HepG2 (cell line): ENCODE measurements around the gene ATP8A2. TPM values are rescaled to one million over a fixed set of nuclear protein-coding genes. Genes with fewer than 3 reads are reported as not detected.

ENCODE experiments used
- ATAC-seq: fragments of 200-7000 bp; cut with Tn5 transposase; 3 replicates; pipeline ENCODE4 v1.9.1; 2020; ENCODE audit warnings: mild to moderate bottlenecking, moderate library complexity
- BruUV-seq: library from RNA; stranded (reverse); fragments of 400-500 nt; replicated peaks from 2 replicates; lab custom pipeline; 2021; lab: Mats Ljungman, UMichigan
- CTCF ChIA-PET: fragments of 300-600 bp; formaldehyde crosslinking; extraction: SDS; loops from one replicate; lab custom pipeline; 2021; ENCODE audit warnings: low total read pairs, inconsistent platforms, low intra/inter-chr PET ratio; lab: Yijun Ruan, JAX
- POLR2A ChIA-PET: fragments of 350-600 bp; sonication (Branson Sonifier 250); formaldehyde crosslinking; loops from one replicate; lab custom pipeline; 2020; ENCODE audit warnings: antibody characterized with exemption, inconsistent platforms; lab: Yijun Ruan, JAX
- DNase-seq: peaks from one replicate; pipeline ENCODE4 v3.0.0-alpha.2; 2015; ENCODE audit warnings: low spot score
- FAIRE-seq: peaks from 3 replicates; lab custom pipeline; 2011; peaks lifted over from hg19 to GRCh38; lab: Jason Lieb, UNC
- H2AFZ ChIP-seq: one replicate; pipeline ENCODE4 v1.6.1; 2011; ENCODE audit warnings: low read length, inconsistent platforms
- H3K27ac ChIP-seq: fragments of 300-600 bp; 3 replicates; pipeline ENCODE4 v1.8.0; 2011; ENCODE audit warnings: mixed run types, mild to moderate bottlenecking, mixed read lengths, low read length, inconsistent platforms; ENCODE audit not compliant: insufficient read depth; ENCODE audit errors: extremely low read length
- H3K27me3 ChIP-seq, 2 experiments: fragments of 200-600 bp in 1 of 2; 2 replicates in 1 of 2; 3 replicates in 1 of 2; pipeline versions ENCODE4 v1.6.0 to v1.8.0; 2011; ENCODE audit warnings: low read length in 2 of 2, mild to moderate bottlenecking in 2 of 2, moderate library complexity in 2 of 2, inconsistent platforms in 1 of 2; ENCODE audit not compliant: insufficient read depth in 2 of 2, control insufficient read depth in 1 of 2
- H3K36me3 ChIP-seq, 2 experiments: fragments of 200-600 bp in 1 of 2; replicated peaks in 1 of 2; 2 replicates in 1 of 2; 3 replicates in 1 of 2; pipeline versions ENCODE4 v1.5.1 to v1.8.0; 2011; ENCODE audit warnings: low read length in 2 of 2, inconsistent platforms in 1 of 2; ENCODE audit not compliant: insufficient read depth in 2 of 2, control insufficient read depth in 1 of 2
- H3K4me1 ChIP-seq: 2 replicates; pipeline ENCODE4 v1.5.1; 2012; ENCODE audit warnings: low read length, inconsistent platforms; ENCODE audit not compliant: insufficient read depth
- H3K4me2 ChIP-seq: 2 replicates; pipeline ENCODE4 v1.6.0; 2011; ENCODE audit warnings: low read depth, low read length, inconsistent platforms
- H3K4me3 ChIP-seq, 3 experiments: fragments of 200-600 bp in 1 of 3; sonication (generic), shearing (Covaris generic) in 1 of 3; replicated peaks in 1 of 3; 2 replicates each; pipeline ENCODE4 v1.5.1; 2011 to 2016; ENCODE audit warnings: low read length in 3 of 3, inconsistent platforms in 2 of 3, low read depth in 2 of 3, mild to moderate bottlenecking in 2 of 3, control low read depth in 1 of 3, mixed read lengths in 1 of 3; ENCODE audit not compliant: insufficient read depth in 1 of 3
- H3K79me2 ChIP-seq: one replicate; pipeline ENCODE4 v1.6.1; 2011; ENCODE audit warnings: low read length, inconsistent platforms; ENCODE audit not compliant: insufficient read depth
- H3K9ac ChIP-seq: 2 replicates; pipeline ENCODE4 v1.6.0; 2011; ENCODE audit warnings: mild to moderate bottlenecking, low read depth, low read length, inconsistent platforms; ENCODE audit not compliant: insufficient read depth
- H3K9me3 ChIP-seq: 2 replicates; pipeline ENCODE4 v1.5.1; 2012; ENCODE audit warnings: mild to moderate bottlenecking, low read length
- H4K20me1 ChIP-seq: 2 replicates; pipeline ENCODE4 v1.6.0; 2011; ENCODE audit warnings: inconsistent platforms, mild to moderate bottlenecking, low read length, moderate library complexity; ENCODE audit not compliant: insufficient read depth
- ERF ChIP-seq: IDR thresholded peaks from 2 replicates; pipeline ENCODE4 v1.6.1; 2018; ENCODE audit warnings: missing biosample characterization, missing genetic modification reagents
- HNF1A ChIP-seq, 2 experiments: sonication (generic) in 1 of 2; formaldehyde crosslinking in 1 of 2; IDR thresholded peaks; 2 replicates each; pipeline versions ENCODE4 v1.4.0 to v1.6.1; 2016 to 2020; ENCODE audit warnings: borderline replicate concordance in 1 of 2, low read depth in 1 of 2, mild to moderate bottlenecking in 1 of 2, missing genetic modification reagents in 1 of 2
- PPARG ChIP-seq: conservative IDR thresholded peaks from 2 replicates; pipeline ENCODE4 v1.6.1; 2016; ENCODE audit warnings: missing biosample characterization, missing genetic modification reagents
- ZNF18 ChIP-seq: sonication (generic); formaldehyde crosslinking; IDR thresholded peaks from 2 replicates; pipeline ENCODE4 v1.8.0; 2022; ENCODE audit warnings: mild to moderate bottlenecking, missing genetic modification reagents; ENCODE audit not compliant: insufficient replicate concordance
- ZNF530 ChIP-seq: sonication (generic); formaldehyde crosslinking; IDR thresholded peaks from 2 replicates; pipeline ENCODE4 v1.5.0; 2020; ENCODE audit warnings: low read depth, mild to moderate bottlenecking, missing genetic modification reagents
- WGBS: methylation state at CpG from one replicate; pipeline ENCODE4 v1.1.6; 2017; ENCODE audit warnings: low lambda C conversion rate; 5-methylcytosine and 5-hydroxymethylcytosine counted together
- in situ Hi-C: cut with HindIII; loops from 2 replicates; pipeline ENCODE4 v1.10.0; 2017; ENCODE audit warnings: low pct_unique_long_range_greater_than_20kb; ENCODE audit not compliant: extremely low pct_ligation_motif_present
- intact Hi-C: fragments of 100-400 bp; cut with micrococcal nuclease; formaldehyde crosslinking; loops from one replicate; pipeline ENCODE4 v1.10.0; 2022; ENCODE audit not compliant: unreplicated experiment
- polyA plus RNA-seq, 8 experiments: library from polyadenylated mRNA; depleted of rRNA in 3 of 8; stranded (reverse) in 7 of 8; unstranded in 1 of 8; fragments of >200 nt; fragmentation: Illumina TruSeq in 4 of 8; extraction: Trizol in 4 of 8; gene quantifications; 2 replicates each; pipeline versions ENCODE4 v1.2.1 to v1.2.3, GENCODE V29; 2011 to 2016; ENCODE audit warnings: low read depth in 4 of 8, missing spikeins in 1 of 8, mixed read lengths in 1 of 8; ENCODE audit not compliant: insufficient read depth in 1 of 8
- total RNA-seq, 5 experiments: library from RNA; depleted of rRNA; stranded (reverse); fragments of >200 nt; fragmentation: Illumina TruSeq; extraction: Trizol; gene quantifications; 2 replicates each; pipeline ENCODE4 v1.2.3, GENCODE V29; 2016; ENCODE audit warnings: low read depth in 1 of 5

Gene ATP8A2
- total and polyA plus RNA-seq, 2 of the 13 experiments (the other 11 are each of a cell fraction or from before 2014, with no cell fraction given) = 0.09 TPM; not detected in 1

- in situ Hi-C loops (no loop called here), intact Hi-C loops (no loop called here)
- no peak for ATAC-seq
- Histone ChIP-seq H3K9ac (no peak overlapping the region), H3K4me3 (no peak overlapping the region), H3K4me2 (no peak overlapping the region), H2AFZ (no peak overlapping the region), H3K27me3 (no peaks in the 10 kb centered on the region; a peak in 1 of 5 replicates), H3K4me1 (no peaks in the 10 kb centered on the region)
- no peak for DNase-seq
- POLR2A ChIA-PET = no interaction called here
- FAIRE-seq = no peak
- TF ChIP-seq PPARG = no peak
- TF ChIP-seq ERF (CRISPR knock-in tag) = no peak
- TF ChIP-seq HNF1A (IDR thresholded peaks at IDR 0.05; ENCODE audit: low read depth) = no peak
- TF ChIP-seq HNF1A (CRISPR knock-in tag; IDR thresholded peaks at IDR 0.05; ENCODE audit: borderline replicate concordance) = no peak
- TF ChIP-seq ZNF530 (CRISPR knock-in tag) = no peak
- TF ChIP-seq ZNF18 (CRISPR knock-in tag) = no peak
- TF ChIP-seq, all 625 proteins: peak for 0
- Histone ChIP-seq H4K20me1 (no peaks in the 10 kb centered on the region), H3K79me2 (no peaks in the 10 kb centered on the region), H3K27ac (no peak overlapping the region), H3K9me3 (no peaks in the 10 kb centered on the region), H3K36me3 (no peaks in the 10 kb centered on the region)
- CTCF ChIA-PET = no interaction called here
- BruUV-seq = no TSS peak
- 2% methylated on average over 6 of the region's 6 CpGs for WGBS
Measured at GRCh38 chr13:25874907-25875306, 503.1 kb downstream of the ATP8A2 start.
